Pancreas (tissue), 10 donors: Measurements from ENCODE around the gene GRIA3. TPM values are rescaled to one million over a fixed set of nuclear protein-coding genes. Genes with fewer than 3 reads are reported as not detected.

ENCODE experiments used
- ATAC-seq, 4 donors: fragments of 200-7000 bp; cut with Tn5 transposase; one replicate each; pipeline versions ENCODE4 v1.8.0 to v1.9.1; 2020; ENCODE audit warnings: mild to moderate bottlenecking in 4 of 4, moderate library complexity in 4 of 4
- DNase-seq, 6 donors: peaks; one replicate each; pipeline ENCODE4 v3.0.0-alpha.2; 2020
- FAIRE-seq: peaks from 2 replicates; lab custom pipeline; 2012; peaks lifted over from hg19 to GRCh38; lab: Jason Lieb, UNC
- H3K27ac ChIP-seq, 4 donors: fragments of 200-600 bp; sonication (generic); 1 replicate in 3 of 4; 2 replicates in 1 of 4; pipeline versions ENCODE4 v1.5.0 to v1.8.0; 2020
- H3K27me3 ChIP-seq, 4 donors: fragments of 200-600 bp; one replicate each; pipeline ENCODE4 v1.8.0; 2021
- H3K36me3 ChIP-seq, 3 donors: fragments of 200-600 bp; sonication (generic) in 1 of 3; one replicate each; pipeline versions ENCODE4 v1.5.0 to v1.8.0; 2020 to 2021
- H3K4me1 ChIP-seq, 3 donors: fragments of 200-600 bp; one replicate each; pipeline ENCODE4 v1.8.0; 2021
- H3K4me3 ChIP-seq, 4 donors: fragments of 200-600 bp; sonication (generic) in 2 of 4; one replicate each; pipeline versions ENCODE4 v1.5.0 to v1.8.0; 2020 to 2021
- H3K9me3 ChIP-seq, 4 donors: fragments of 200-600 bp; one replicate each; pipeline ENCODE4 v1.8.0; 2021
- WGBS, 2 donors: extraction: QIAGEN DNeasy Blood & Tissue Kit; methylation state at CpG; one replicate each; pipeline ENCODE4 v1.1.7; 2013; 5-methylcytosine and 5-hydroxymethylcytosine counted together
- intact Hi-C, 3 donors: fragments of 100-400 bp; cut with DNase I; formaldehyde crosslinking; loops; one replicate each; pipeline versions ENCODE4 v1.11.1 to v1.14.2; 2022
- polyA plus RNA-seq, 2 donors: library from polyadenylated mRNA; stranded (reverse); fragments of 200-250 nt; gene quantifications; one replicate each; pipeline ENCODE4 v1.2.3, GENCODE V29; 2013
- total RNA-seq, 6 donors: library from RNA; stranded (reverse); fragmentation: NEBNext Ultra II Directional in 4 of 6; extraction: Animal tissue kit (Norgen Biotek cat#: 25700) in 4 of 6; gene quantifications; one replicate each; pipeline versions ENCODE4 v1.2.1 to v1.2.4, GENCODE V29; 2021 to 2023
- TF ChIP-seq, protein P1 (sequence below), 4 donors: fragments of 200-600 bp; sonication (generic) in 3 of 4; IDR thresholded peaks; one replicate each; pipeline versions ENCODE4 v1.5.0 to v1.8.0; 2021; ENCODE audit warnings: antibody characterized with exemption in 4 of 4
- donor health status: healthy with polysubstance abuse.
- donor health status: DM: no; HTN: no; CAD: no; lungs with moderate emphysema.
- donor health status: DM: no; HTN: no; CAD: no.
- donor health status: control.
- donor health status: control.
- donor health status: Bipolar disorder and iron deficiency.
- donor health status: DM: yes; HTN: yes; CAD: no.
- donor health status: DM: no; HTN: no; CAD: no.
- donor health status: DM: no; HTN: no; CAD: no.
- donor health status: DM: yes; HTN: yes; CAD: no.

Gene GRIA3
- total and polyA plus RNA-seq, 8 donors = 0.28 to 11.8 (median 1.6) TPM

DNA sequence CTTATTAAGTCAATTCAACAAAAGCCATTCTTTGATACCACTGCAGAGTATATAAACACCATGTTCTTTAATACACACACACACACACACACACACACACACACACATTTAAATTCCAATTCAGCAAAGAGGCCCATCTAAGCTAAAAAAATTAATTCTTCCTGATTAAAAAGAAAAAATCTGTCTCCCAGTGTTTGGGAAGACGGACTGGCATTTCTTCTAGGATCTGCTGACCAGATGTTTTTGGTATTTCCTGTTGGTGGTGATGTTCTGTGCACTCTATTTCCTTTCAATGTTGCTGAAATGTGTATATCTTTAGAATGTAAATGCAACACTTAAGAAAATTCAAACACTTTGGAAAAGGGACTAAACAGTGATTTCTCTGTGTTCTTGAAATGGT lies 304.9 kb downstream of the GRIA3 start:
- DNase-seq = no peak
- Histone ChIP-seq H3K9me3 (no peaks in the 10 kb centered on the region), H3K27me3 (no peaks in the 10 kb centered on the region), H3K4me3 (no peak overlapping the region), H3K27ac (no peak overlapping the region), H3K4me1 (no peaks in the 10 kb centered on the region), H3K36me3 (no peaks in the 10 kb centered on the region)
- intact Hi-C loops = no loop called here
- no peak for FAIRE-seq
- no peak for ATAC-seq
- TF ChIP-seq, protein P1, sequence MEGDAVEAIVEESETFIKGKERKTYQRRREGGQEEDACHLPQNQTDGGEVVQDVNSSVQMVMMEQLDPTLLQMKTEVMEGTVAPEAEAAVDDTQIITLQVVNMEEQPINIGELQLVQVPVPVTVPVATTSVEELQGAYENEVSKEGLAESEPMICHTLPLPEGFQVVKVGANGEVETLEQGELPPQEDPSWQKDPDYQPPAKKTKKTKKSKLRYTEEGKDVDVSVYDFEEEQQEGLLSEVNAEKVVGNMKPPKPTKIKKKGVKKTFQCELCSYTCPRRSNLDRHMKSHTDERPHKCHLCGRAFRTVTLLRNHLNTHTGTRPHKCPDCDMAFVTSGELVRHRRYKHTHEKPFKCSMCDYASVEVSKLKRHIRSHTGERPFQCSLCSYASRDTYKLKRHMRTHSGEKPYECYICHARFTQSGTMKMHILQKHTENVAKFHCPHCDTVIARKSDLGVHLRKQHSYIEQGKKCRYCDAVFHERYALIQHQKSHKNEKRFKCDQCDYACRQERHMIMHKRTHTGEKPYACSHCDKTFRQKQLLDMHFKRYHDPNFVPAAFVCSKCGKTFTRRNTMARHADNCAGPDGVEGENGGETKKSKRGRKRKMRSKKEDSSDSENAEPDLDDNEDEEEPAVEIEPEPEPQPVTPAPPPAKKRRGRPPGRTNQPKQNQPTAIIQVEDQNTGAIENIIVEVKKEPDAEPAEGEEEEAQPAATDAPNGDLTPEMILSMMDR (IDR thresholded peaks at IDR 0.05) = no peak
- 26 to 73% methylated on average over 1 of the region's 1 CpG for WGBS, 2 donors

DNA sequence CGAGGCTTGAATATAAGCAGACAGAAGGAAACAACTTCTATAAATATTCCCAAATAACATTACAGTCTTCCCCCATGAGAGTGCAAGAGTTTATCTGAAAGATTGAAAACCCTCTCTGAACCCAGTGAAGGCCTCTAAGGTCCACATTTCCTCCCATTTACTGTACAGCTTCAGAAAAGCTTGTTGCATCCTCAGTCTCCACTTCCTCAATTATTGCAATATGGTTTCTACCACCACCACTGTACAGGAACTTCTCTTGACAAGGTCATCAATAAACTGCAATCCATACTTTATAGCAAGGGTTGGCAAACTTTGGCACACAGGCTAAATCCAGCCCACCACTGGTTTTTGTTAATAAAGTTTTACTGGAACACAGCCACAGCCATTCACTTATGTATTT lies 309.8 kb downstream of the GRIA3 start:
- no peak overlapping the region for H3K4me3 ChIP-seq
- no peaks in the 10 kb centered on the region for H3K36me3 ChIP-seq
- intact Hi-C loops = no loop called here
- 46 to 52% methylated on average over 1 of the region's 1 CpG for WGBS, 2 donors
- no peaks in the 10 kb centered on the region for H3K9me3 ChIP-seq
- no peaks in the 10 kb centered on the region for H3K27me3 ChIP-seq
- no peak for DNase-seq
- TF ChIP-seq, protein P1 (IDR thresholded peaks at IDR 0.05) = no peak
- no peaks in the 10 kb centered on the region for H3K4me1 ChIP-seq
- H3K27ac ChIP-seq = no peak overlapping the region
- FAIRE-seq = no peak
- ATAC-seq = no peak

DNA sequence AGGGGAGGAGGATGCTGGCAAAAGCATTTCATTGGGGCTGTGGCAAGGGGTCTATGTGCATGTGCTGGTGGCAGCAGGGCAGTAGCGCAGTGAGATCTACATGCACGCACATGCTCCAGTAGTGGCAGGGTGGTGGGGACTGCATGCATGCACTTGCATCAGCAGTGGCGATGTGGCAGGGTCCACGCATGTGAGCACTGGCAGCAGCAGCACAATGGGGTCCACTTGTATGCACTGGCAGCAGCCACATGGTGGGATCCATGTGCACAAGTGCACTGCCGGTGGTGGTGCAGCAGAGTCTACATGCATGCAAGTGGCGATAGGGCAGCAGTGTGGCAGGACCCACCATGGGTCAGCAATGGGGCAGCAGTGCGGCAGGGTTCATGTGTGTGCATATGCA lies 315.7 kb downstream of the GRIA3 start:
- DNase-seq = peak in 1 of 6 donors; percentile 48
- no peaks in the 10 kb centered on the region for H3K9me3 ChIP-seq
- H3K4me1 ChIP-seq = no peaks in the 10 kb centered on the region
- no peak for ATAC-seq
- H3K27ac ChIP-seq = no peak overlapping the region
- no peak for FAIRE-seq
- H3K36me3 ChIP-seq = no peaks in the 10 kb centered on the region
- intact Hi-C loops = no loop called here
- 92 to 93% methylated on average over 7 of the region's 7 CpGs for WGBS, 2 donors
- H3K4me3 ChIP-seq = no peak overlapping the region
- H3K27me3 ChIP-seq = no peaks in the 10 kb centered on the region
- TF ChIP-seq, protein P1 (IDR thresholded peaks at IDR 0.05) = no peak

DNA sequence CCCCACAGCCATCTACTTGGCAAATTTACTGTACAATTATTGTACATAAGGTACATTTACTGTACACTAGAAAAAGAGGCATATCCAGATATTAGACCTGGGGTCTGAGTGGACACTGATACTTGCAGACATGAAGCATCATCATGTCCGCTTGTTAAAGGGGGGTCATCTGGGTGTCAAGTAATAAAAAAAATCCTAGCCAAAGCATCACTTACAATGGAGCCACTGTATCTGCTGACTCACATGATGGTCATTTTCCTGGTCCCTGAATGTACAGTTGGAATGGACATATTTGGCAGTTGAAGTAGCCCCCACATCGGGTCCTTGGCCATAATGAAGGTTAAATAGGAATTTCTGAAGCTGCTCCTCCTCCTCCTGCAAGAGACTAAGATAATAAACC lies 320.0 kb downstream of the GRIA3 start:
- ATAC-seq (no peak), DNase-seq (no peak), FAIRE-seq (no peak)
- Histone ChIP-seq H3K4me3 (no peak overlapping the region), H3K4me1 (no peaks in the 10 kb centered on the region), H3K36me3 (no peaks in the 10 kb centered on the region), H3K27me3 (no peaks in the 10 kb centered on the region), H3K27ac (no peak overlapping the region), H3K9me3 (no peaks in the 10 kb centered on the region)
- WGBS, 2 donors = 67 to 86% methylated on average over 2 of the region's 2 CpGs
- TF ChIP-seq, protein P1 (IDR thresholded peaks at IDR 0.05) = no peak
- intact Hi-C loops = no loop called here

DNA sequence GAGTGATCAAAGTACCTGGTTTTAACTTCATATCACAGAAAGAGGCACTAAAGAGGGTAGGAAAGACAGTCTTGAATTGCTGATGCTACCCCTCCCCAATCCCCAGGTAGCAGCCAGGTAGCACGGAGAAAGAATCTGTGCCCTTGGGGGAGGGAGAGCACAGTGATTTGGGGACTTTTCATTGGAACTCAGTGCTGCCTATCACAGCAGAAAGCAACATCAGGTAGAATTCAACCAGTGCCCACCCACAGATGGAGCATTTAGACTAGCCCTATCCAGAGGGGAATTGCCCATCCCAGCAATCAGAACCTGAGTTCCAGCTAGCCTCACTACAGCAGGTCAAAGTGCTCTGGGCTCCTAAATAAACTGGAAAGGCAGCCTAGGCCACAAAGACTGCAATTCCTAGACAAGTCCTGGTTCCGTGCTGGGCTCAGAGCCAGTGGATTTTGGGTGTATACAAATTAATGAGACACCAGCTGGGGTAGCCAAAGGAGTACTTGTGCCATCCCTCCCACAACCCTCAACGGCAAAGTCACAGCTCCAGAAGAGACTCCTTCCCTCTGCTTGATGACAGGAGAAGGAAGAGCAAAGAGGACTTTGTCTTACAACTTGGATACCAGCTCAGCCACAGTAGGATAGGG lies 320.7 kb downstream of the GRIA3 start:
- 48 to 62% methylated on average over 3 of the region's 3 CpGs for WGBS, 2 donors
- TF ChIP-seq, protein P1 (IDR thresholded peaks at IDR 0.05) = no peak
- no peaks in the 10 kb centered on the region for H3K27me3 ChIP-seq
- H3K36me3 ChIP-seq = no peaks in the 10 kb centered on the region
- H3K27ac ChIP-seq = no peak overlapping the region
- no peaks in the 10 kb centered on the region for H3K9me3 ChIP-seq
- no peak for ATAC-seq
- no peaks in the 10 kb centered on the region for H3K4me1 ChIP-seq
- DNase-seq = no peak
- intact Hi-C loops = no loop called here
- no peak overlapping the region for H3K4me3 ChIP-seq
- FAIRE-seq = no peak
